Activated CD4-positive, alpha-beta T cell treated with anti-CD3 and anti-CD28 coated beads, Interleukin-2, amount 10 ng/mL, durations not matched to agents 24 days and 14 days (primary cell): ENCODE data around the gene HDAC6. TPM values are rescaled to one million over a fixed set of nuclear protein-coding genes. Genes with fewer than 3 reads are reported as not detected.

Experiments used
- DNase-seq: peaks from one replicate; pipeline ENCODE4 v3.0.0; 2022
- H3K27ac Mint-ChIP-seq: one replicate; pipeline ENCODE4 v1.8.0; 2022; ENCODE audit warnings: mild to moderate bottlenecking, mixed read lengths
- H3K27me3 Mint-ChIP-seq: one replicate; pipeline ENCODE4 v1.8.0; 2022; ENCODE audit warnings: mixed read lengths
- H3K36me3 Mint-ChIP-seq: one replicate; pipeline ENCODE4 v1.8.0; 2022; ENCODE audit warnings: low read depth, mild to moderate bottlenecking, mixed read lengths
- H3K4me1 Mint-ChIP-seq: one replicate; pipeline ENCODE4 v1.8.0; 2021; ENCODE audit warnings: mixed read lengths
- H3K4me3 Mint-ChIP-seq: one replicate; pipeline ENCODE4 v1.8.0; 2022; ENCODE audit warnings: mild to moderate bottlenecking, moderate library complexity, mixed read lengths
- H3K9me3 Mint-ChIP-seq: one replicate; pipeline ENCODE4 v1.8.0; 2021; ENCODE audit warnings: mixed read lengths
- intact Hi-C: fragments of 100-400 bp; cut with micrococcal nuclease; formaldehyde crosslinking; loops from one replicate; pipeline ENCODE4 v1.15.1; 2023
- total RNA-seq: library from RNA; stranded (reverse); gene quantifications from 2 replicates; pipeline ENCODE4 v1.2.3, GENCODE V29; 2022

HDAC6 gene
- total RNA-seq, 1 donor from 2014 or later, result 55.2 TPM

DNA sequence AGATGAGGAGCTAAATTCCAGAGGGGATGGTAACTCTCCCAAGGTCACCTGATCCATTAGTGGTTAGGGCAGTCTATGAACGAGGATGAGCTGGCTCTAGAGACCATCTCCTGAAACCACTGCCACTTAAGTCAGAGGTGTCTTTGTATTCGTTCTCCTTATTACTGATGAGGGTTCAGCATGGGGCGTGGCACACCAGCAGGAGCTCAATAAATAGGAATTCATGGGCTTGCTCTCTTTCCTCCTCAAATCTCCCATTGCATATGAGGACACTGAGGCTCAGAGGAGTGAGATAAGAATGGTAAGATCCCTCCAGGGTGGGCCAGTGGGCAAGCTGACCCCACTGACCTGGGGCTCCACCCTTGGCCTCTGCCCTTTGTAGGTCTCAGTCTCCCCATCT is 17.1 kb upstream of the HDAC6 start:
- Mint-ChIP-seq H3K4me1 (peaks cover 10% of the 10 kb centered on the region), H3K9me3 (no peaks in the 10 kb centered on the region), H3K27ac (no peak overlapping the region), H3K27me3 (peaks cover 14% of the 10 kb centered on the region), H3K36me3 (no peaks in the 10 kb centered on the region), H3K4me3 (no peak overlapping the region)
- intact Hi-C loops, result no loop called here
- no peak for DNase-seq

GRCh38 chrX:48785186-48785539 is 16.7 kb upstream of the HDAC6 start:
- Mint-ChIP-seq H3K9me3 (no peaks in the 10 kb centered on the region), H3K4me3 (no peak overlapping the region), H3K4me1 (peaks cover 11% of the 10 kb centered on the region), H3K27ac (no peak overlapping the region), H3K36me3 (no peaks in the 10 kb centered on the region), H3K27me3 (peaks cover 14% of the 10 kb centered on the region)
- no peak for DNase-seq
- intact Hi-C loops, result no loop called here

GRCh38 chrX:48785540-48786214 is 16.2 kb upstream of the HDAC6 start:
- Mint-ChIP-seq H3K4me1 (peaks cover 11% of the 10 kb centered on the region), H3K36me3 (no peaks in the 10 kb centered on the region), H3K27me3 (peaks cover 14% of the 10 kb centered on the region), H3K4me3 (no peak overlapping the region), H3K27ac (no peak overlapping the region), H3K9me3 (no peaks in the 10 kb centered on the region)
- DNase-seq, result no peak
- intact Hi-C loops, result no loop called here

DNA sequence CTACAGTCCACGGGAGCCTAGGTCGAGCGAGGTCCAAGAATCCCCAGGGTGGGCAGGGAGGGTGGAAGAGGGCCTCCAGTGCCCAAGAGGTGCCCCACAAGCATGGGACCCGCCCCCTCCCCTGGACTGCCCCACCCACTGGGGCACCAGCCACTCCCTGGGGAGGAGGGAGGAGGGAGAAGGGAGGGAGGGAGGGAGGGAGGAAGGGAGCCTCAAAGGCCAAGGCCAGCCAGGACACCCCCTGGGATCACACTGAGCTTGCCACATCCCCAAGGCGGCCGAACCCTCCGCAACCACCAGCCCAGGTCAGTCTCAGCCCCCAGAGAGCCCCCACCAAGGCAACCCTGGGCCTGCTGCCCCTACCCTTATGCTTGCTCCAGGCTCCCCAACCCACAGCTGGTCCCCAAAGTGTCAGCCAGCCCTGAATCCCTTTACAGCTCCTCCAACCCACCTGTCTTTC is 15.5 kb upstream of the HDAC6 start, which contains the start of gene GATA1:
GATA1 (plus strand) TSS at position 250 of the 460 bp plus-strand sequence. CDS start 4,520 bp downstream, outside the sequence.
- DNase-seq, result no peak
- Mint-ChIP-seq H3K4me3 (no peak within 1 kb of the TSS), H3K27me3 (peaks cover 13% of the 10 kb centered on the region), H3K9me3 (no peaks in the 10 kb centered on the region), H3K27ac (no peak within 1 kb of the TSS), H3K4me1 (peaks cover 11% of the 10 kb centered on the region), H3K36me3 (no peaks in the 10 kb centered on the region)
- intact Hi-C loops, result no loop called here

- Mint-ChIP-seq H3K36me3 (no peaks in the 10 kb centered on the region), H3K4me3 (no peak overlapping the region), H3K9me3 (no peaks in the 10 kb centered on the region), H3K27me3 (peaks cover 13% of the 10 kb centered on the region), H3K27ac (no peak overlapping the region), H3K4me1 (peaks cover 11% of the 10 kb centered on the region)
- intact Hi-C loops, result no loop called here
- no peak for DNase-seq
These were observed 14.9 kb upstream of the HDAC6 start for GRCh38 chrX:48786825-48787504.

GRCh38 chrX:48787505-48788443 is 14.1 kb upstream of the HDAC6 start:
- Mint-ChIP-seq H3K27me3 (peaks cover 13% of the 10 kb centered on the region), H3K27ac (no peak overlapping the region), H3K36me3 (no peaks in the 10 kb centered on the region), H3K4me1 (peaks cover 11% of the 10 kb centered on the region), H3K4me3 (no peak overlapping the region), H3K9me3 (no peaks in the 10 kb centered on the region)
- no peak for DNase-seq
- intact Hi-C loops, result no loop called here

- Mint-ChIP-seq H3K27ac (no peak overlapping the region), H3K27me3 (peaks cover 13% of the 10 kb centered on the region), H3K9me3 (no peaks in the 10 kb centered on the region), H3K4me3 (no peak overlapping the region), H3K36me3 (no peaks in the 10 kb centered on the region), H3K4me1 (peaks cover 11% of the 10 kb centered on the region)
- DNase-seq, result no peak
- intact Hi-C loops, result no loop called here
These were observed 12.3 kb upstream of the HDAC6 start for GRCh38 chrX:48789366-48790220.

GRCh38 chrX:48790477-48790876 is 11.4 kb upstream of the HDAC6 start:
- DNase-seq, result no peak
- Mint-ChIP-seq H3K4me1 (peaks cover 11% of the 10 kb centered on the region), H3K9me3 (no peaks in the 10 kb centered on the region), H3K4me3 (no peak overlapping the region), H3K36me3 (no peaks in the 10 kb centered on the region), H3K27ac (peak overlapping the region; percentile 20), H3K27me3 (peaks cover 13% of the 10 kb centered on the region)
- intact Hi-C loops, result no loop called here

GRCh38 chrX:48791063-48791820 is 10.6 kb upstream of the HDAC6 start:
- no peaks in the 10 kb centered on the region for H3K36me3 Mint-ChIP-seq
- no peak for DNase-seq
- H3K27me3 Mint-ChIP-seq, result peaks cover 13% of the 10 kb centered on the region
- H3K4me3 Mint-ChIP-seq, result no peak overlapping the region
- no peak overlapping the region for H3K27ac Mint-ChIP-seq
- H3K9me3 Mint-ChIP-seq, result no peaks in the 10 kb centered on the region
- intact Hi-C loops, result no loop called here
- H3K4me1 Mint-ChIP-seq, result peaks cover 11% of the 10 kb centered on the region

- no peaks in the 10 kb centered on the region for H3K36me3 Mint-ChIP-seq
- peaks cover 8% of the 10 kb centered on the region for H3K4me1 Mint-ChIP-seq
- DNase-seq, result no peak
- H3K27ac Mint-ChIP-seq, result no peak overlapping the region
- H3K9me3 Mint-ChIP-seq, result no peaks in the 10 kb centered on the region
- intact Hi-C loops, result no loop called here
- peaks cover 6% of the 10 kb centered on the region for H3K27me3 Mint-ChIP-seq
- H3K4me3 Mint-ChIP-seq, result no peak overlapping the region
These were observed 9.6 kb upstream of the HDAC6 start for GRCh38 chrX:48792219-48792618.

DNA sequence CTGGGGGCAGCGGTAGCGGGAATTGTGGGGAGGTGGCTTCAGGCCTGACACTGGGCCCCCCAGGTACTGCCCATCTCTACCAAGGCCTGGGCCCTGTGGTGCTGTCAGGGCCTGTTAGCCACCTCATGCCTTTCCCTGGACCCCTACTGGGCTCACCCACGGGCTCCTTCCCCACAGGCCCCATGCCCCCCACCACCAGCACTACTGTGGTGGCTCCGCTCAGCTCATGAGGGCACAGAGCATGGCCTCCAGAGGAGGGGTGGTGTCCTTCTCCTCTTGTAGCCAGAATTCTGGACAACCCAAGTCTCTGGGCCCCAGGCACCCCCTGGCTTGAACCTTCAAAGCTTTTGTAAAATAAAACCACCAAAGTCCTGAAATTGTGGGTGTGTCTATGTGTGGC is 7.9 kb upstream of the HDAC6 start:
- no peak overlapping the region for H3K4me3 Mint-ChIP-seq
- peaks cover 4% of the 10 kb centered on the region for H3K4me1 Mint-ChIP-seq
- H3K27me3 Mint-ChIP-seq, result no peaks in the 10 kb centered on the region
- intact Hi-C loops, result no loop called here
- no peak for DNase-seq
- H3K27ac Mint-ChIP-seq, result no peak overlapping the region
- H3K9me3 Mint-ChIP-seq, result no peaks in the 10 kb centered on the region
- no peaks in the 10 kb centered on the region for H3K36me3 Mint-ChIP-seq

GRCh38 chrX:48794340-48794910 is 7.4 kb upstream of the HDAC6 start:
- Mint-ChIP-seq H3K9me3 (no peaks in the 10 kb centered on the region), H3K4me3 (no peak overlapping the region)

More at GRCh38 chrX:48794340-48794910, 7.4 kb upstream of the HDAC6 start:
- H3K27me3 Mint-ChIP-seq, result no peaks in the 10 kb centered on the region
- H3K36me3 Mint-ChIP-seq, result no peaks in the 10 kb centered on the region
- DNase-seq, result no peak
- H3K27ac Mint-ChIP-seq, result no peak overlapping the region
- H3K4me1 Mint-ChIP-seq, result peaks cover 4% of the 10 kb centered on the region
- intact Hi-C loops, result no loop called here
